WTC11 (cell line): ENCODE results near the gene PRDM5. TPM values are rescaled to one million over a fixed set of nuclear protein-coding genes. Genes with fewer than 3 reads are reported as not detected.

Experiments
- ATAC-seq: fragments of 200-7000 bp; cut with Tn5 transposase; 2 replicates; pipeline ENCODE4 v1.10.0; 2021; ENCODE audit warnings: mild to moderate bottlenecking, moderate library complexity
- CTCF ChIA-PET: fragments of 300-600 bp; sonication (Branson Sonifier 250); formaldehyde crosslinking; loops from one replicate; lab custom pipeline; 2021; ENCODE audit warnings: antibody characterized with exemption; lab: Charles Lee
- POLR2A ChIA-PET: fragments of 350-600 bp; sonication (Branson Sonifier 250); formaldehyde crosslinking; loops from one replicate; lab custom pipeline; 2021; ENCODE audit warnings: antibody characterized with exemption; lab: Charles Lee
- DNase-seq: peaks from one replicate; pipeline ENCODE4 v3.0.0; 2021; ENCODE audit warnings: low spot score
- H3K27ac Mint-ChIP-seq: 2 replicates; pipeline ENCODE4 v1.8.0; 2021; ENCODE audit warnings: mixed read lengths
- H3K27me3 Mint-ChIP-seq: 2 replicates; pipeline ENCODE4 v1.8.0; 2021; ENCODE audit warnings: low read depth, mild to moderate bottlenecking, moderate library complexity, mixed read lengths
- H3K36me3 Mint-ChIP-seq: 2 replicates; pipeline ENCODE4 v1.8.0; 2021; ENCODE audit warnings: mixed read lengths
- H3K4me1 Mint-ChIP-seq: 2 replicates; pipeline ENCODE4 v1.8.0; 2022; ENCODE audit warnings: mixed read lengths
- H3K4me3 Mint-ChIP-seq: 2 replicates; pipeline ENCODE4 v1.8.0; 2021; ENCODE audit warnings: mild to moderate bottlenecking, moderate library complexity, mixed read lengths
- H3K9me3 Mint-ChIP-seq: 2 replicates; pipeline ENCODE4 v1.8.0; 2021; ENCODE audit warnings: mixed read lengths
- ATF1 ChIP-seq: sonication (generic); formaldehyde crosslinking; IDR thresholded peaks from 2 replicates; pipeline ENCODE4 v1.8.1; 2023; ENCODE audit warnings: mild to moderate bottlenecking, moderate library complexity, missing genetic modification reagents
- E2F4 ChIP-seq: sonication (generic); formaldehyde crosslinking; IDR thresholded peaks from 2 replicates; pipeline ENCODE4 v1.8.1; 2022; ENCODE audit warnings: low read depth, mild to moderate bottlenecking, moderate library complexity, missing genetic modification reagents, borderline replicate concordance
- ESRRA ChIP-seq: sonication (generic); formaldehyde crosslinking; IDR thresholded peaks from 2 replicates; pipeline ENCODE4 v1.8.1; 2022; ENCODE audit warnings: mild to moderate bottlenecking, missing genetic modification reagents, borderline replicate concordance
- FOXP1 ChIP-seq: sonication (generic); formaldehyde crosslinking; IDR thresholded peaks from 2 replicates; pipeline ENCODE4 v1.8.0; 2022; ENCODE audit warnings: missing genetic modification reagents, mild to moderate bottlenecking, moderate library complexity, borderline replicate concordance
- GRHL2 ChIP-seq: fragments of 250-450 bp; sonication (Bioruptor Pico); IDR thresholded peaks from 2 replicates; pipeline ENCODE4 v1.8.0; 2022; ENCODE audit warnings: mild to moderate bottlenecking, moderate library complexity; ENCODE audit not compliant: insufficient replicate concordance, severe bottlenecking
- JAZF1 ChIP-seq: fragments of 250-450 bp; sonication (Bioruptor Pico); IDR thresholded peaks from 2 replicates; pipeline ENCODE4 v1.9.0; 2021; ENCODE audit warnings: moderate library complexity, mild to moderate bottlenecking, inconsistent platforms
- MXD4 ChIP-seq: fragments of 250-450 bp; sonication (Bioruptor Pico); IDR thresholded peaks from 2 replicates; pipeline ENCODE4 v1.8.0; 2021; ENCODE audit warnings: mild to moderate bottlenecking, moderate library complexity, borderline replicate concordance
- MYBL2 ChIP-seq: sonication (generic); formaldehyde crosslinking; IDR thresholded peaks from 2 replicates; pipeline ENCODE4 v1.8.1; 2023; ENCODE audit warnings: mild to moderate bottlenecking, moderate library complexity, missing genetic modification reagents
- NFATC4 ChIP-seq: fragments of 250-450 bp; sonication (Bioruptor Pico); IDR thresholded peaks from 2 replicates; pipeline ENCODE4 v1.9.0; 2021; ENCODE audit warnings: mild to moderate bottlenecking
- NFYB ChIP-seq: sonication (generic); formaldehyde crosslinking; conservative IDR thresholded peaks from 2 replicates; pipeline ENCODE4 v1.8.0; 2022; ENCODE audit warnings: low read depth, missing genetic modification reagents
- PREB ChIP-seq: sonication (generic); formaldehyde crosslinking; IDR thresholded peaks from 2 replicates; pipeline ENCODE4 v1.8.1; 2022; ENCODE audit warnings: mild to moderate bottlenecking, missing genetic modification reagents, moderate library complexity, borderline replicate concordance
- SP1 ChIP-seq: sonication (generic); formaldehyde crosslinking; conservative IDR thresholded peaks from 2 replicates; pipeline ENCODE4 v1.8.1; 2022; ENCODE audit warnings: missing genetic modification reagents
- ZNF121 ChIP-seq: sonication (generic); formaldehyde crosslinking; IDR thresholded peaks from 2 replicates; pipeline ENCODE4 v1.8.0; 2023; ENCODE audit warnings: missing genetic modification reagents
- ZNF532 ChIP-seq: fragments of 250-450 bp; sonication (Bioruptor Pico); IDR thresholded peaks from 2 replicates; pipeline ENCODE4 v1.9.0; 2021; ENCODE audit warnings: mild to moderate bottlenecking, borderline replicate concordance
- total RNA-seq: library from RNA; stranded (reverse); gene quantifications from 3 replicates; pipeline ENCODE4 v1.2.3, GENCODE V29; 2021
- TF ChIP-seq, protein P1 (sequence below): sonication (generic); formaldehyde crosslinking; IDR thresholded peaks from 2 replicates; pipeline ENCODE4 v1.8.1; 2023; ENCODE audit warnings: mild to moderate bottlenecking, moderate library complexity, missing genetic modification reagents
- TF ChIP-seq, protein P2 (sequence below): fragments of 250-450 bp; sonication (Bioruptor Pico); IDR thresholded peaks from 2 replicates; pipeline ENCODE4 v1.9.0; 2021; ENCODE audit warnings: moderate library complexity, mild to moderate bottlenecking, inconsistent platforms, borderline replicate concordance

PRDM5 gene
- total RNA-seq, 1 experiment from 2014 or later, result 47.0 TPM

DNA sequence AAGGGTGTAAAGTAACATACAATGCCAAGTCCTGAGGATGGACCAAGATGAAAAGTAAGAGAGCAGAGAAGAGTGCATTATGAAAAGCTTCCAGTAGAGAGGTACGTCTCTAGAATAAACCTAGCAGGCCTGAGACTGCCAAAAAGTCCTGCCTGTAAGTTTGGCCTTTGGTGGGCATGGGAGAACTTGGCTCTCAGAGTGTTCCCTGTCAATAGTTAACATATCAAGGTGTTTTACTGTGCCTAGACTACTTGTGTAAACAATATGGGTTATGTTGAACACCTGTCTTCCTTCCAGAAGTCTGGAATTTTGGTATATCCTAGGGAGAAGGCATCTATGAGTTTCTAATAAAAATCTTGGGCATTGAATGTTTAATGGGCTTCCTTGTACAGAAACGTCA is 60.1 kb downstream of the PRDM5 start:
- H3K27me3 Mint-ChIP-seq, result no peaks in the 10 kb centered on the region
- no peaks in the 10 kb centered on the region for H3K9me3 Mint-ChIP-seq
- no peak for TF ChIP-seq ZNF532 (CRISPR knock-in tag)
- no peak for TF ChIP-seq SP1 (CRISPR knock-in tag)
- no peak for TF ChIP-seq E2F4 (CRISPR knock-in tag)
- TF ChIP-seq ZNF121 (CRISPR knock-in tag), result no peak
- TF ChIP-seq, all 79 proteins: peak for 0
- Mint-ChIP-seq H3K36me3 (no peaks in the 10 kb centered on the region), H3K27ac (0 out of 2 replicates have a peak overlapping the region, but pooled peaks have one; percentile 10), H3K4me1 (peaks cover 38% of the 10 kb centered on the region), H3K4me3 (no peak overlapping the region)
- DNase-seq (no peak), ATAC-seq (no peak)
- POLR2A ChIA-PET, result no interaction called here
- CTCF ChIA-PET, result interaction anchor here (0.7 to 3.8 kb wide), 2 partner anchors 8 to 9 kb away, joined by 4 to 13 read pairs; no protein-coding TSS in a partner anchor

- CTCF ChIA-PET, result interaction anchor here (1.2 to 3.8 kb wide), 2 partner anchors 9 to 209 kb away, joined by 3 to 13 read pairs; no protein-coding TSS in a partner anchor
Observed at GRCh38 chr4:120861852-120862251, 60.7 kb downstream of the PRDM5 start.

GRCh38 chr4:120858776-120859175 is 63.8 kb downstream of the PRDM5 start:
- ChIA-PET POLR2A (no interaction called here), CTCF (interaction anchor here (2.8 to 3.8 kb wide), 2 partner anchors 12 to 14 kb away, joined by 13 to 14 read pairs; no protein-coding TSS in a partner anchor)
- H3K4me1 Mint-ChIP-seq, result peaks cover 40% of the 10 kb centered on the region
- H3K4me3 Mint-ChIP-seq, result no peak overlapping the region
- H3K36me3 Mint-ChIP-seq, result no peaks in the 10 kb centered on the region
- H3K27ac Mint-ChIP-seq, result no peak overlapping the region
- DNase-seq (no peak), ATAC-seq (no peak)
- no peaks in the 10 kb centered on the region for H3K9me3 Mint-ChIP-seq
- no peak for TF ChIP-seq ESRRA (CRISPR knock-in tag)
- TF ChIP-seq, protein P1, sequence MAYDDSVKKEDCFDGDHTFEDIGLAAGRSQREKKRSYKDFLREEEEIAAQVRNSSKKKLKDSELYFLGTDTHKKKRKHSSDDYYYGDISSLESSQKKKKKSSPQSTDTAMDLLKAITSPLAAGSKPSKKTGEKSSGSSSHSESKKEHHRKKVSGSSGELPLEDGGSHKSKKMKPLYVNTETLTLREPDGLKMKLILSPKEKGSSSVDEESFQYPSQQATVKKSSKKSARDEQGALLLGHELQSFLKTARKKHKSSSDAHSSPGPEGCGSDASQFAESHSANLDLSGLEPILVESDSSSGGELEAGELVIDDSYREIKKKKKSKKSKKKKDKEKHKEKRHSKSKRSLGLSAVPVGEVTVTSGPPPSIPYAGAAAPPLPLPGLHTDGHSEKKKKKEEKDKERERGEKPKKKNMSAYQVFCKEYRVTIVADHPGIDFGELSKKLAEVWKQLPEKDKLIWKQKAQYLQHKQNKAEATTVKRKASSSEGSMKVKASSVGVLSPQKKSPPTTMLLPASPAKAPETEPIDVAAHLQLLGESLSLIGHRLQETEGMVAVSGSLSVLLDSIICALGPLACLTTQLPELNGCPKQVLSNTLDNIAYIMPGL (CRISPR knock-in tag), result no peak
- H3K27me3 Mint-ChIP-seq, result no peaks in the 10 kb centered on the region

More at GRCh38 chr4:120861852-120862251, 60.7 kb downstream of the PRDM5 start:
- no peaks in the 10 kb centered on the region for H3K9me3 Mint-ChIP-seq
- TF ChIP-seq GRHL2 (CRISPR knock-in tag) (no peak), JAZF1 (CRISPR knock-in tag) (no peak), NFYB (CRISPR knock-in tag) (no peak)
- TF ChIP-seq, all 79 proteins: peak for 0
- Mint-ChIP-seq H3K4me3 (no peak overlapping the region), H3K36me3 (no peaks in the 10 kb centered on the region), H3K27ac (0 out of 2 replicates have a peak overlapping the region, but pooled peaks have one; percentile 10), H3K4me1 (peaks cover 36% of the 10 kb centered on the region), H3K27me3 (no peaks in the 10 kb centered on the region)
- ATAC-seq, result no peak
- POLR2A ChIA-PET, result no interaction called here
- DNase-seq, result no peak

- Mint-ChIP-seq H3K9me3 (no peaks in the 10 kb centered on the region), H3K27me3 (no peaks in the 10 kb centered on the region), H3K4me3 (no peak overlapping the region), H3K36me3 (no peaks in the 10 kb centered on the region), H3K27ac (0 out of 2 replicates have a peak overlapping the region, but pooled peaks have one; percentile 46), H3K4me1 (peaks cover 29% of the 10 kb centered on the region)
- ChIA-PET CTCF (interaction anchor here (0.9 kb wide), 1 partner anchor 14 kb away, joined by 3 read pairs; no protein-coding TSS in a partner anchor), POLR2A (no interaction called here)
- DNase-seq, result no peak
- no peak for ATAC-seq
- no peak for TF ChIP-seq ATF1
- no peak for TF ChIP-seq NFATC4 (CRISPR knock-in tag)
- TF ChIP-seq MXD4 (CRISPR knock-in tag), result no peak
- TF ChIP-seq FOXP1 (CRISPR knock-in tag), result no peak
- TF ChIP-seq, protein P2, sequence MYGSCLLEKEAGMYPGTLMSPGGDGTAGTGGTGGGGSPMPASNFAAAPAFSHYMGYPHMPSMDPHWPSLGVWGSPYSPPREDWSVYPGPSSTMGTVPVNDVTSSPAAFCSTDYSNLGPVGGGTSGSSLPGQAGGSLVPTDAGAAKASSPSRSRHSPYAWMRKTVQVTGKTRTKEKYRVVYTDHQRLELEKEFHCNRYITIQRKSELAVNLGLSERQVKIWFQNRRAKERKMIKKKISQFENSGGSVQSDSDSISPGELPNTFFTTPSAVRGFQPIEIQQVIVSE, result no peak
- no peak for TF ChIP-seq PREB (CRISPR knock-in tag)
- no peak for TF ChIP-seq JAZF1 (CRISPR knock-in tag)
- TF ChIP-seq MYBL2 (CRISPR knock-in tag), result no peak
Observed at GRCh38 chr4:120857312-120857711, 65.2 kb downstream of the PRDM5 start.
